Right lobe of liver (tissue), 6 donors: Measurements from ENCODE around the gene KCNC1. TPM values are rescaled to one million over a fixed set of nuclear protein-coding genes. Genes with fewer than 3 reads are reported as not detected.

Source experiments
- ATAC-seq, 4 donors: fragments of 200-7000 bp; cut with Tn5 transposase; one replicate each; pipeline ENCODE4 v1.9.1; 2020; ENCODE audit warnings: mild to moderate bottlenecking in 4 of 4, moderate library complexity in 4 of 4
- DNase-seq, 3 donors: peaks; one replicate each; pipeline ENCODE4 v3.0.0-alpha.2; 2020
- H3K27ac ChIP-seq, 3 donors: fragments of 200-600 bp; one replicate each; pipeline ENCODE4 v1.8.0; 2022
- H3K27me3 ChIP-seq, 2 donors: fragments of 200-600 bp; one replicate each; pipeline ENCODE4 v1.8.0; 2022
- H3K36me3 ChIP-seq, 4 donors: fragments of 200-600 bp; sonication (generic) in 1 of 4; one replicate each; pipeline versions ENCODE4 v1.5.1 to v1.8.0; 2017 to 2022; ENCODE audit warnings: control low read depth in 1 of 4
- H3K4me1 ChIP-seq, 4 donors: fragments of 200-600 bp; sonication (generic) in 1 of 4; one replicate each; pipeline versions ENCODE4 v1.5.1 to v1.8.0; 2017 to 2022; ENCODE audit warnings: control low read depth in 1 of 4
- H3K4me3 ChIP-seq, 3 donors: fragments of 200-600 bp; one replicate each; pipeline ENCODE4 v1.8.0; 2022
- H3K9me3 ChIP-seq, 4 donors: fragments of 200-600 bp; sonication (generic) in 1 of 4; one replicate each; pipeline versions ENCODE4 v1.5.1 to v1.8.0; 2017 to 2022; ENCODE audit warnings: control low read depth in 1 of 4
- POLR2A ChIP-seq: fragments of 450-650 bp; IDR thresholded peaks from one replicate; pipeline ENCODE4 v1.6.1; 2017; ENCODE audit warnings: antibody characterized with exemption, mild to moderate bottlenecking
- WGBS: methylation state at CpG from one replicate; pipeline ENCODE4 v1.1.6; 2018; ENCODE audit warnings: low coverage, low lambda C conversion rate; ENCODE audit not compliant: insufficient coverage; ENCODE audit errors: missing lambda C conversion rate; 5-methylcytosine and 5-hydroxymethylcytosine counted together
- intact Hi-C, 2 donors: fragments of 100-400 bp; cut with DNase I; formaldehyde crosslinking; loops; one replicate each; pipeline versions ENCODE4 v1.11.2 to v1.14.1; 2022
- total RNA-seq, 6 experiments: library from RNA; depleted of rRNA in 2 of 6; stranded (reverse); fragments of >200 nt in 2 of 6; fragmentation: NEBNext Ultra II Directional in 3 of 6; extraction: Animal tissue kit (Norgen Biotek cat#: 25700) in 3 of 6; gene quantifications; one replicate each; pipeline versions ENCODE4 v1.1.0 to v1.2.4, GENCODE V29; 2016 to 2023
- TF ChIP-seq, protein P1 (sequence below), 4 donors: fragments of 200-600 bp in 3 of 4; fragments of 450-650 bp in 1 of 4; IDR thresholded peaks; one replicate each; pipeline versions ENCODE4 v1.5.1 to v1.8.0; 2016 to 2022; ENCODE audit warnings: antibody characterized with exemption in 4 of 4, mild to moderate bottlenecking in 2 of 4
- donor health status: DM: no; HTN: yes; CAD: no.
- donor health status: DM: no; HTN: no; CAD: no.
- donor health status: DM: no; HTN: no; CAD: no.
- donor health status: DM: no; HTN: yes; CAD: no.
- donor health status: DM: no; HTN: yes; CAD: no.

The KCNC1 gene
- total RNA-seq, 6 experiments from 2014 or later = not detected

- Histone ChIP-seq H3K4me3 (no peak overlapping the region), H3K27me3 (no peaks in the 10 kb centered on the region), H3K27ac (no peak overlapping the region), H3K36me3 (no peaks in the 10 kb centered on the region), H3K9me3 (no peaks in the 10 kb centered on the region), H3K4me1 (no peaks in the 10 kb centered on the region)
- intact Hi-C loops = no loop called here
- DNase-seq = no peak
- ATAC-seq = no peak
- no peak for TF ChIP-seq POLR2A
- TF ChIP-seq, protein P1, sequence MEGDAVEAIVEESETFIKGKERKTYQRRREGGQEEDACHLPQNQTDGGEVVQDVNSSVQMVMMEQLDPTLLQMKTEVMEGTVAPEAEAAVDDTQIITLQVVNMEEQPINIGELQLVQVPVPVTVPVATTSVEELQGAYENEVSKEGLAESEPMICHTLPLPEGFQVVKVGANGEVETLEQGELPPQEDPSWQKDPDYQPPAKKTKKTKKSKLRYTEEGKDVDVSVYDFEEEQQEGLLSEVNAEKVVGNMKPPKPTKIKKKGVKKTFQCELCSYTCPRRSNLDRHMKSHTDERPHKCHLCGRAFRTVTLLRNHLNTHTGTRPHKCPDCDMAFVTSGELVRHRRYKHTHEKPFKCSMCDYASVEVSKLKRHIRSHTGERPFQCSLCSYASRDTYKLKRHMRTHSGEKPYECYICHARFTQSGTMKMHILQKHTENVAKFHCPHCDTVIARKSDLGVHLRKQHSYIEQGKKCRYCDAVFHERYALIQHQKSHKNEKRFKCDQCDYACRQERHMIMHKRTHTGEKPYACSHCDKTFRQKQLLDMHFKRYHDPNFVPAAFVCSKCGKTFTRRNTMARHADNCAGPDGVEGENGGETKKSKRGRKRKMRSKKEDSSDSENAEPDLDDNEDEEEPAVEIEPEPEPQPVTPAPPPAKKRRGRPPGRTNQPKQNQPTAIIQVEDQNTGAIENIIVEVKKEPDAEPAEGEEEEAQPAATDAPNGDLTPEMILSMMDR (IDR thresholded peaks at IDR 0.05) = peak in 3 of 4 donors; percentile 5 to 22 (median 10)
- whole genome bisulfite sequencing = 89% methylated on average over 4 of the region's 5 CpGs
Measured at GRCh38 chr11:17827006-17827405, 92.4 kb downstream of the KCNC1 start.

DNA sequence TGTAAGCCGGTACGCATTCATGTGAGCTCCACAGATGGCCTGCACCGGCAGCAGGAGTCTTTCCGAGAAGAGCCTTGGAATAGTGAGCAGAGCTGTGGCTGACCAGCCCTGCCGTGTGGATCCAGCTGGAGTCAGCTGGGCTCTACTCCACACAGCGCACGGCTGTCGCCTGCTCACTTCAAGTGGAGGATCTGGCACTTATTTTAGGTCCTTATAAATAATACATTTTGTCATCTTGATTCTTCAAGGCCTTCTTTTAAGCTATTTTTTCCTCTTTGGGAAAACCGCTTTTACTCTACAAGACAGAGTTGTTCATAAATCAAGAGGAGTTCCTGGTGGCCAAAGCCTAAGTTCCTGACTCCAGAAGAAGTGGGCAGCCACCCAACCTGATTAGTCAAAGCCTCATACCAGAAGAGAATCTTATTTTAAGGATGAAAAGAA lies 93.8 kb downstream of the KCNC1 start:
- no peak for TF ChIP-seq POLR2A
- TF ChIP-seq, protein P1 (IDR thresholded peaks at IDR 0.05) = no peak
- Histone ChIP-seq H3K9me3 (no peaks in the 10 kb centered on the region), H3K4me3 (no peak overlapping the region), H3K27ac (no peak overlapping the region), H3K27me3 (no peaks in the 10 kb centered on the region), H3K4me1 (no peaks in the 10 kb centered on the region), H3K36me3 (no peaks in the 10 kb centered on the region)
- intact Hi-C loops = no loop called here
- DNase-seq (no peak), ATAC-seq (no peak)
- 69% methylated on average over 3 of the region's 9 CpGs for WGBS

DNA sequence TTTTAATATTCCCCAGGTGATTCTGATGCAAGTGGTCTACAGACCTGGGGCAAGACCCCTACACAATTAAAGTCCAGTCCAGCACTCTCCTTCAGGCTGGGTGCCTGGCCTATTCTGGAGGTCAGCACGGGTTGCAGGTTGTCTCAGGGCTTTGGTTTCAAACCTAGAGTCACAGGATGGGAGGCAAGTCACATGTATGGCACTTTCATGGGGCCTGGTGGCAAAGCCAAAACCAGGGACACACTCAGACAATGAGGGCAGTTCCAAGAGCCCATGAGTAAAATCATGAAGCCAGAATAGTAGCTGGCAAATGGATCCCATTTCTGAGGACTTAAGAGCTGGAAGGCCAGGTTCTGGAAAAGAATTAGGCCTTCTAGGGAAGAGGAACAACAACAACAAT lies 96.6 kb downstream of the KCNC1 start:
- DNase-seq (no peak), ATAC-seq (no peak)
- no peaks in the 10 kb centered on the region for H3K36me3 ChIP-seq
- no peaks in the 10 kb centered on the region for H3K9me3 ChIP-seq
- TF ChIP-seq POLR2A = no peak
- TF ChIP-seq, protein P1 (IDR thresholded peaks at IDR 0.05) = no peak
- H3K27ac ChIP-seq = no peak overlapping the region
- intact Hi-C loops = no loop called here
- H3K27me3 ChIP-seq = no peaks in the 10 kb centered on the region
- H3K4me3 ChIP-seq = no peak overlapping the region
- H3K4me1 ChIP-seq = no peaks in the 10 kb centered on the region
- no CpG with 5 or more reads among the region's 1 CpG for WGBS

DNA sequence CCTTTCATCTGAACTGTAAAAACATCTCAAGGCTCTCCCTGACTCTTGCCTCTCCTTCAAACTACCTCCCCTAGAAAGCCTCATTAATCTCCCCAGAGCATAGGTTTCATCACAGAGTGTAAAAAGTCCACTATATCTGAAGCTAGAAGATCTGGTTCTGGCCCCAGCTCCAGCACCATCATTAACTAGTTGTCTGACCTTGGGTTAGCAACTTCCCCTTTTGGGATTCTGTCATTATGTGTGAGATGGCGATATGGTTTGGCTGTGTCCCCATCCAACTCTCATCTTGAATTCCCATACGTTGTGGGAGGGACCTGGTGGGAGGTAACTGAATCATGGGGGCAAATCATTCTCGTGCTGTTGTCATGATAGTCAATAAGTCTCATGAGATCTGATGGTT lies 97.3 kb downstream of the KCNC1 start:
- H3K4me3 ChIP-seq = no peak overlapping the region
- no peak for ATAC-seq
- WGBS = 100% methylated on average over 1 of the region's 3 CpGs
- no peaks in the 10 kb centered on the region for H3K9me3 ChIP-seq
- no peaks in the 10 kb centered on the region for H3K36me3 ChIP-seq
- intact Hi-C loops = no loop called here
- H3K27me3 ChIP-seq = no peaks in the 10 kb centered on the region
- TF ChIP-seq, protein P1 (IDR thresholded peaks at IDR 0.05) = no peak
- no peak for TF ChIP-seq POLR2A
- no peak for DNase-seq
- no peak overlapping the region for H3K27ac ChIP-seq
- H3K4me1 ChIP-seq = no peaks in the 10 kb centered on the region

Other genes starting within 250 kb of the KCNC1 start
- 1 to 10 TPM in 1 of 6 experiments, under 1 TPM in 5; 0.15 to 1.2 (median 0.58) TPM for gene USH1C, start 190.4 kb upstream of the KCNC1 start, total RNA-seq
- gene OTOG, start 187.5 kb upstream of the KCNC1 start, total RNA-seq = not detected
- gene MYOD1, start 15.2 kb upstream of the KCNC1 start, total RNA-seq = not detected